Activated CD4-positive, alpha-beta T cell treated with anti-CD3 and anti-CD28 coated beads, Interleukin-2, amount 50 U/mL, for 48 hours (primary cell): ENCODE data around the gene PFKFB1.
A peak's percentile ranks its signal among the peaks of the same experiment; 100 is the strongest.

ENCODE experiments used
- DNase-seq, 2 experiments: peaks; one replicate each; pipeline ENCODE4 v3.0.0-alpha.2; 2020

Gene PFKFB1

DNA sequence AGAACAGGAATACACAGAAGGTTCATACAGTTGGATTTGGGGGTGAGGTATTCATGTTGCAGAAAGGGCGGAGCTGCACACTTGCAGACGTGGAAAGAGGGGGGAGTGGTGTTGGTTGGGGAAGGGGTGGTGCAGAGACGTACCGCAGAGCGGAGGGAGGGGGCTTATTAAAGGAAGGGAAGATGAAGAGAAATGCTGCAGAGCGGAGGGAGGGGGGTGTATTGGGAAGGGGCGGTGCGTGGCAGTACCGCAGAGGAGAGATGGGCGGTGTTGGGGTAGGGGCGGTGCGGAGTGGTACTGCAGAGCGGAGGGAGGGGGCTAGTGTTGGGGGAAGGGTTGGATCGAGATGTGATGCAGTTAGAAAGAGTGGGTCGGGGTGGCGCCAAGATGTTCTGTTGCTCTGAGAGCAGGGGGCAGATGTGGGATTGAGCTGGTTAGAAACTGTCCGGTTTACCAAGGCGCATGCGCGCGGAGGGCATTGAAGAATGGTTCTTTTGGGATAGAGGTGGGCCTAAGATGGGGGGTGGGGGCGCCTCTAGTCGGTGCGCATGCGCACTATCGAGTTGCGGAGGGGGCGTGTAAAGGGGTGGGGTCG, 72.5 kb downstream of the PFKFB1 start:
- peak; percentile 53 to 57 for DNase-seq

- DNase-seq = peak; percentile 1 to 3
Observed at GRCh38 chrX:54920610-54921426, 73.2 kb downstream of the PFKFB1 start, which contains the start of gene TRO. TSS of gene TRO (plus strand) at chrX:54920824. CDS start at chrX:54922247, 1,423 bp downstream.

GRCh38 chrX:54909941-54910340, 84.0 kb downstream of the PFKFB1 start:
- no peak for DNase-seq

GRCh38 chrX:54894159-54894558, 99.8 kb downstream of the PFKFB1 start:
- no peak for DNase-seq

- peak; percentile 9 to 19 for DNase-seq
Observed at GRCh38 chrX:54891573-54891972, 102.4 kb downstream of the PFKFB1 start.

DNA sequence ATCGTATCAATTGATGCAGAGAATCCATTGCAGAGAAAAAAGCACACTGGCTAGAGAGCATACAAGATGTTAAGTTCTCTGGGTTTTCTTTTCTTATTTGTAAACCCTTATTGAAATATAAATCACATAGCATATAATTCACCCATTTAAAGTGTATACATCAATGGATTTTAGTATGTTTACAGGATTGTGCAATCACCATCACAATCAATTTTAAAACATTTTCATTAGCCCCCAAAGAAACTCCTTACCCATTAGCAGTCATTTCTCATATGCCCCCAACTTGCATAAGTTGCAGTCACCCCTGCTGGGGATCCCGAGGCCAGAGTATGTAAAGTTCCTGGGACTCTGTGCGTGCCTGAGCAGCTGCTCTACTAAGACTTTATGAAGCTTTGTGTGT, 108.2 kb downstream of the PFKFB1 start:
- DNase-seq = no peak
